H9 (cell line): ENCODE data around the gene ZMYND11. TPM values are rescaled to one million over a fixed set of nuclear protein-coding genes. Genes with fewer than 3 reads are reported as not detected.

ENCODE experiments used
- DNase-seq: peaks from one replicate; pipeline ENCODE4 v3.0.0-alpha.2; 2017
- H2AFZ ChIP-seq: one replicate; pipeline ENCODE4 v1.6.1; 2013; ENCODE audit warnings: mild to moderate bottlenecking, low read length, control low read depth, moderate library complexity
- H2AK5ac ChIP-seq: 2 replicates; pipeline ENCODE4 v1.6.1; 2013; ENCODE audit warnings: low read length, control low read depth, mixed read lengths; ENCODE audit not compliant: insufficient read length
- H2BK120ac ChIP-seq: one replicate; pipeline ENCODE4 v1.6.1; 2013; ENCODE audit warnings: low read depth, mild to moderate bottlenecking, low read length, control low read depth, inconsistent platforms; ENCODE audit not compliant: poor library complexity, severe bottlenecking
- H2BK12ac ChIP-seq: 2 replicates; pipeline ENCODE4 v1.6.1; 2013; ENCODE audit warnings: low read length, control low read depth, mixed read lengths, low read depth; ENCODE audit not compliant: insufficient read length
- H2BK15ac ChIP-seq: 2 replicates; pipeline ENCODE4 v1.6.1; 2013; ENCODE audit warnings: low read depth, low read length, control low read depth
- H2BK20ac ChIP-seq: one replicate; pipeline ENCODE4 v1.6.1; 2013; ENCODE audit warnings: low read depth, mild to moderate bottlenecking, low read length, control low read depth, inconsistent platforms; ENCODE audit not compliant: poor library complexity, severe bottlenecking
- H2BK5ac ChIP-seq: 2 replicates; pipeline ENCODE4 v1.6.1; 2013; ENCODE audit warnings: low read length, control low read depth, mixed read lengths; ENCODE audit not compliant: insufficient read length
- H3K14ac ChIP-seq: 2 replicates; pipeline ENCODE4 v1.6.1; 2013; ENCODE audit warnings: low read length, control low read depth; ENCODE audit not compliant: insufficient read depth
- H3K18ac ChIP-seq: 2 replicates; pipeline ENCODE4 v1.6.1; 2013; ENCODE audit warnings: low read depth, mild to moderate bottlenecking, mixed read lengths, low read length, control low read depth; ENCODE audit not compliant: insufficient read length
- H3K23ac ChIP-seq: 2 replicates; pipeline ENCODE4 v1.6.1; 2013; ENCODE audit warnings: low read length, control low read depth, mixed read lengths, low read depth; ENCODE audit not compliant: insufficient read length
- H3K23me2 ChIP-seq: 2 replicates; pipeline ENCODE4 v1.6.1; 2013; ENCODE audit warnings: low read depth, mild to moderate bottlenecking, mixed read lengths, low read length, control low read depth; ENCODE audit not compliant: insufficient read length, poor library complexity, severe bottlenecking
- H3K27ac ChIP-seq: 2 replicates; pipeline ENCODE4 v1.5.1; 2013; ENCODE audit warnings: low read length, control low read depth, mixed read lengths, low read depth; ENCODE audit not compliant: insufficient read length
- H3K27me3 ChIP-seq: 2 replicates; pipeline ENCODE4 v1.6.1; 2013; ENCODE audit warnings: low read length, control low read depth, inconsistent platforms; ENCODE audit not compliant: insufficient read depth
- H3K4ac ChIP-seq: 2 replicates; pipeline ENCODE4 v1.6.1; 2013; ENCODE audit warnings: low read depth, mild to moderate bottlenecking, control low read depth, inconsistent platforms, low read length, moderate library complexity
- H3K4me1 ChIP-seq: 2 replicates; pipeline ENCODE4 v1.6.1; 2013; ENCODE audit warnings: low read length, control low read depth, inconsistent platforms; ENCODE audit not compliant: insufficient read depth
- H3K4me2 ChIP-seq: 2 replicates; pipeline ENCODE4 v1.6.1; 2013; ENCODE audit warnings: low read length, control low read depth, mixed read lengths; ENCODE audit not compliant: insufficient read length, insufficient read depth
- H3K56ac ChIP-seq: 2 replicates; pipeline ENCODE4 v1.6.1; 2013; ENCODE audit warnings: low read depth, mild to moderate bottlenecking, mixed read lengths, low read length, control low read depth; ENCODE audit not compliant: insufficient read length
- H3K79me1 ChIP-seq: 2 replicates; pipeline ENCODE4 v1.6.1; 2013; ENCODE audit warnings: low read depth, mild to moderate bottlenecking, moderate library complexity, low read length, control low read depth, inconsistent platforms; ENCODE audit not compliant: insufficient read depth, poor library complexity, severe bottlenecking
- H3K79me2 ChIP-seq: 2 replicates; pipeline ENCODE4 v1.6.1; 2013; ENCODE audit warnings: low read length, control low read depth, inconsistent platforms; ENCODE audit not compliant: insufficient read depth
- H3K9ac ChIP-seq: 2 replicates; pipeline ENCODE4 v1.6.1; 2013; ENCODE audit warnings: low read length, control low read depth, mixed read lengths; ENCODE audit not compliant: insufficient read length; ENCODE audit errors: extremely low read depth
- H3K9me3 ChIP-seq: one replicate; pipeline ENCODE4 v1.6.1; 2013; ENCODE audit warnings: low read depth, low read length, inconsistent platforms; ENCODE audit not compliant: control insufficient read depth
- H3T11ph ChIP-seq: one replicate; pipeline ENCODE4 v1.6.1; 2013; ENCODE audit warnings: mild to moderate bottlenecking, low read length, control low read depth, inconsistent platforms
- H4K20me1 ChIP-seq: one replicate; pipeline ENCODE4 v1.6.1; 2013; ENCODE audit not compliant: control insufficient read depth, insufficient read length, insufficient read depth
- H4K5ac ChIP-seq: 2 replicates; pipeline ENCODE4 v1.6.1; 2013; ENCODE audit warnings: low read depth, mild to moderate bottlenecking, mixed read lengths, low read length, control low read depth; ENCODE audit not compliant: insufficient read length
- H4K8ac ChIP-seq: replicated peaks from 2 replicates; pipeline ENCODE4 v1.6.1; 2013; ENCODE audit warnings: low read length, control low read depth, mixed read lengths, low read depth; ENCODE audit not compliant: insufficient read length
- H4K91ac ChIP-seq: 2 replicates; pipeline ENCODE4 v1.6.1; 2013; ENCODE audit warnings: low read depth, mild to moderate bottlenecking, moderate library complexity, mixed read lengths, low read length, control low read depth; ENCODE audit not compliant: insufficient read length
- H3K27ac Mint-ChIP-seq, 3 experiments: 2 replicates in 2 of 3; 3 replicates in 1 of 3; pipeline ENCODE4 v1.8.0; 2020 to 2021; ENCODE audit warnings: mixed read lengths in 3 of 3, mild to moderate bottlenecking in 1 of 3, moderate library complexity in 1 of 3
- H3K27me3 Mint-ChIP-seq: 2 replicates; pipeline ENCODE4 v1.8.0; 2021; ENCODE audit warnings: low read depth, mild to moderate bottlenecking, moderate library complexity, mixed read lengths
- H3K36me3 Mint-ChIP-seq, 3 experiments: 2 replicates in 2 of 3; 3 replicates in 1 of 3; pipeline ENCODE4 v1.8.0; 2020 to 2021; ENCODE audit warnings: low read depth in 3 of 3, mixed read lengths in 3 of 3; ENCODE audit not compliant: insufficient read depth in 1 of 3
- H3K4me1 Mint-ChIP-seq, 2 experiments: 2 replicates each; pipeline ENCODE4 v1.8.0; 2020; ENCODE audit warnings: mixed read lengths in 2 of 2
- H3K4me3 Mint-ChIP-seq, 2 experiments: 2 replicates in 1 of 2; 3 replicates in 1 of 2; pipeline ENCODE4 v1.8.0; 2020 to 2021; ENCODE audit warnings: mild to moderate bottlenecking in 2 of 2, mixed read lengths in 2 of 2, moderate library complexity in 1 of 2
- H3K9me3 Mint-ChIP-seq, 2 experiments: 2 replicates in 1 of 2; 3 replicates in 1 of 2; pipeline ENCODE4 v1.8.0; 2020; ENCODE audit warnings: mild to moderate bottlenecking in 2 of 2, mixed read lengths in 2 of 2, moderate library complexity in 1 of 2
- WGBS: extraction: QIAGEN DNeasy Blood & Tissue Kit; methylation state at CpG from one replicate; pipeline ENCODE4 v1.1.7; 2013; ENCODE audit warnings: missing lambda C conversion rate, low lambda C conversion rate, mixed read lengths; ENCODE audit not compliant: insufficient read length; ENCODE audit errors: extremely low coverage; 5-methylcytosine and 5-hydroxymethylcytosine counted together
- total RNA-seq: library from RNA; stranded (reverse); gene quantifications from 2 replicates; pipeline ENCODE4 v1.2.1, GENCODE V29; 2021
- TF ChIP-seq, protein P1 (sequence below): fragments of 200-600 bp; sonication (generic); conservative IDR thresholded peaks from 3 replicates; pipeline ENCODE4 v1.8.0; 2021; ENCODE audit warnings: antibody characterized with exemption, mild to moderate bottlenecking

The ZMYND11 gene
- total RNA-seq, 1 experiment from 2014 or later, result 33.7 TPM

DNA sequence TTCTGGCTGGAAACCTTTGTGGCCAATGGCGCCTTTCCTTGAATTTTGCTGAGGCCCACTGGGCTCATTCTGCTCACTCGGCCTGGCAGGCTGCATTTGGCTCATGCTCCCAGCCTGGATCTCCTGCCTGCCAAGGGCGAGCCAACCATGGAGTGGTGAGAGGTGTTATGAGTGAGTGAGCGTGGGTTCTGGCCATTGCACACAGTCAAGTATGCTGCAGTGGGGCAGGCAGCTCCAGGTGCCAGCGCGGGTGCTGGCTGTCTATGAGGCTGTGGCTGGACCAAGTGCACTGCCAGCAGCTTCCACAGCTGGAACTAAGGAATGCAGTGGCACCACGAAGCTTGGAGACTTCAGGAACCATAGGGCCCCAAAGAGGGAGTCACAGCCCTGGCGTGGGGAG is 43.9 kb upstream of the ZMYND11 start:
- peaks cover 15 to 59% of the 10 kb centered on the region in 2 experiments for H3K9me3 Mint-ChIP-seq

More for the DNA sequence above, 43.9 kb upstream of the ZMYND11 start:
- Histone ChIP-seq H3K9ac (no peak overlapping the region), H3K27ac (no peak overlapping the region), H3K18ac (no peak overlapping the region), H4K8ac (no peak overlapping the region), H3K4ac (no peak overlapping the region), H2BK15ac (no peak overlapping the region), H3K27me3 (no peaks in the 10 kb centered on the region), H2AFZ (no peak overlapping the region), H3K9me3 (peaks cover 3% of the 10 kb centered on the region), H2BK5ac (no peak overlapping the region), H3K14ac (no peak overlapping the region), H3K4me2 (no peak overlapping the region), H2BK120ac (no peak overlapping the region), H4K20me1 (no peaks in the 10 kb centered on the region), H4K91ac (no peak overlapping the region), H3K79me2 (no peaks in the 10 kb centered on the region), H2BK12ac (no peak overlapping the region), H3K56ac (no peak overlapping the region), H4K5ac (no peak overlapping the region), H2BK20ac (no peak overlapping the region), H3T11ph (no peak overlapping the region), H3K79me1 (no peaks in the 10 kb centered on the region), H3K4me1 (no peaks in the 10 kb centered on the region), H2AK5ac (no peak overlapping the region), H3K23me2 (no peaks in the 10 kb centered on the region), H3K23ac (no peak overlapping the region)
- Mint-ChIP-seq H3K36me3 (peaks cover 3 to 8% (median 7%) of the 10 kb centered on the region in 3 experiments; a peak in 3 of 7 replicates), H3K4me1 (no peaks in the 10 kb centered on the region), H3K4me3 (no peak overlapping the region), H3K27me3 (no peaks in the 10 kb centered on the region; the same call in none of the 2 replicates), H3K27ac (no peak overlapping the region)
- no CpG with 5 or more reads among the region's 8 CpGs for WGBS
- no peak for DNase-seq
- TF ChIP-seq, protein P1, sequence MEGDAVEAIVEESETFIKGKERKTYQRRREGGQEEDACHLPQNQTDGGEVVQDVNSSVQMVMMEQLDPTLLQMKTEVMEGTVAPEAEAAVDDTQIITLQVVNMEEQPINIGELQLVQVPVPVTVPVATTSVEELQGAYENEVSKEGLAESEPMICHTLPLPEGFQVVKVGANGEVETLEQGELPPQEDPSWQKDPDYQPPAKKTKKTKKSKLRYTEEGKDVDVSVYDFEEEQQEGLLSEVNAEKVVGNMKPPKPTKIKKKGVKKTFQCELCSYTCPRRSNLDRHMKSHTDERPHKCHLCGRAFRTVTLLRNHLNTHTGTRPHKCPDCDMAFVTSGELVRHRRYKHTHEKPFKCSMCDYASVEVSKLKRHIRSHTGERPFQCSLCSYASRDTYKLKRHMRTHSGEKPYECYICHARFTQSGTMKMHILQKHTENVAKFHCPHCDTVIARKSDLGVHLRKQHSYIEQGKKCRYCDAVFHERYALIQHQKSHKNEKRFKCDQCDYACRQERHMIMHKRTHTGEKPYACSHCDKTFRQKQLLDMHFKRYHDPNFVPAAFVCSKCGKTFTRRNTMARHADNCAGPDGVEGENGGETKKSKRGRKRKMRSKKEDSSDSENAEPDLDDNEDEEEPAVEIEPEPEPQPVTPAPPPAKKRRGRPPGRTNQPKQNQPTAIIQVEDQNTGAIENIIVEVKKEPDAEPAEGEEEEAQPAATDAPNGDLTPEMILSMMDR, result no peak
